Nucleus accumbens (tissue), 56 donors: ENCODE data around the gene POTEI.
"Not testable (repeated sequence)": the region's sequence is repeated elsewhere in the genome, so short reads cannot be mapped to it uniquely, and the experiment has no call there.

Experiments
- DNase-seq, 56 donors: peaks; one replicate each; lab custom pipeline; 2025; lab: John Stamatoyannopoulos, UW

POTEI gene

DNA sequence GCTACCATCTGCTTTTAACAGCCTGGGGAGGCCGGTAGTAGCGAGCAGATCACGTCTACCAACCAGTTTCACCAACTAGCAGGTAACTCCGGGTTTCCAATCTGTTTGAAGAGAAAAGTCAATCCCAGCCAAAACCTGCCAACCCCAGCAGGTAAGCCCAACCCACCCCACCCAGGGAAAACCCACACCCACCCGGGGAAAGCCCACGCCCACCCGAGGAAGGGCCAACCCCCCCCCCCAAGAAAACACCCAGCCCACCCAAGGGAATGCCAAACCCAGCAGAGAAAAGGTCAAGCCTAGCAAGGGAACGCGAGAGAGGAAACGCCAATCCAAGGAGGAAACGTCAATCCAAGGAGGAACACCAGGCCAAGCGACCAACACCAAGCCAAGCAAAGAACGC, at the start of gene POTEI:
TSS of gene POTEI (minus strand) at position 101 of the 400 bp plus-strand sequence. CDS start at position 8, 93 bp downstream.
- not testable (repeated sequence) for DNase-seq

DNA sequence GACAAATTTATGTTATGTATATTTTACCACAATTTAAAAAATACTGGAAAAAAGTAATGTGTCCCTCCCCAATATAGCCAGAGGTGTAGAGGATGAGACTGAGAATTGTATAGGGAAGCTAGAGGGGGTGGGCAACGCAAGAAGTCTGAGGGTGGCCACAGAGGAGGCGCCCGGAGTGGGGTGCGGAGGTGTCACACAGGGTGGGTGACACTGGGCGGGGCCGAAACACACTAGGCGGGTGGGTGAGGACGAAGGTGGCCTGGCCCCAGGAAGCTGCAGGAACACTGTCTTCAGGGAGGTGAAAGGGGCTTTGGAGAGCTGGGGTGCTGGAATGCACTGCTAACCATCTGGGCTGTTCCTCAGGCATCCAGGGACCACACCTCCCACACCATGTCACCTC, 47.3 kb upstream of the POTEI start:
- not testable (repeated sequence) for DNase-seq

DNA sequence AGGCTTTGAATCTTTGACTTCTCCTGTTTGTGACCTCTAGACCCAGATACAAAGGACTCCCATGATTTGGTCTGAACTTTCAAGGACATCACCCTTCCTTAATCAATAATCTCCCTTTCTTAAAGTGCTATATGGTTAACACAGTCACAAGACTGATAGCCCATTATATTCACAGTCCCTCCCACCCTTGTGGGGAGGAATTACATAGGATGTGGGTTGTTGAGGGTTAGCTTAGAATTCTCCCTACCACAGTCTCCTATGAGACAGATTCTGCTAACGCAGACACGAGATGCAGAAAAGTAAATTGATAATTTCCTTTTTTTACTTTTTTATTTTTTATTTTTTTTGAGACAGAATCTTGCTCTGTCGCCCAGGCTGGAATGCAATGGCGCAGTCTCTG, 45.0 kb upstream of the POTEI start:
- DNase-seq = not testable (repeated sequence)

DNA sequence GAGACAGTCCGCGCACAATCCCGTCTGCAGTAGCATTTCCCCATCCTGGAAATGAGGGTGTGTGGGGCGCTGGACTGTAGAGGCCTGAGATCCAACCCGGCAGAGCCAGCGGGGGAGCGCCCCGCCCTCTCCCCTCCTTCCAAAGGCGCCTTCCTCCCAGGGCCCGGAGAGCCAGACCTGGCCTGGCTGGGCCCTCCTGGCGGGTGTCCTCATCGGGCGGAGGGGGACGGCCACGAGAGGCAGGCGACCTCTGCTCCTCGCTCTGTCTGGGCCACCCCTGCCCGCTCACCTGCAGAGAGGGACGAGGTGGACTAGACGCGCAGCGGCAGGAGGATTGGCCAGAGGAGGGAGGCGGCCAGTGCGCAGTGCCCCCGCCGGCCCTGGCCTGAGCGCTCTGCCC, 40.3 kb upstream of the POTEI start:
- not testable (repeated sequence) for DNase-seq

DNA sequence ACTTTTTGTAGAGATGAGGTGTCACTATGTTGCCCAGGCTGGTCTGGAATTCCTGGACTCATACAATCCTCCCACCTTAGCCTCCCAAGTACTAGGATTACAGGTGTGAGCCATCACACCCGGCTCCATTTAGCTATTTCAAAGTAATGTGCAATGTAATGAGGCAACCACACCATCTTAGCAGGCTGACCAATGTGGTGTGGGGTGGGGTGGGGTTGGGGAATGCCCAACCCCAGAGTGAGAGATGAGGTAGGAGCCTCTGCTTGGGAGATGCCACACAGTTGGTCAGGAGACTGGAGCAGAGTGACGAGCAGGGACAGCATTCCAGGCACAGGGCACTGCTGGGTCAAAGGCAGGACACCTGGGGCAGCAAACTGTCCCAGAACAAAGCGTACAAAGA, 39.3 kb upstream of the POTEI start:
- not testable (repeated sequence) for DNase-seq

DNA sequence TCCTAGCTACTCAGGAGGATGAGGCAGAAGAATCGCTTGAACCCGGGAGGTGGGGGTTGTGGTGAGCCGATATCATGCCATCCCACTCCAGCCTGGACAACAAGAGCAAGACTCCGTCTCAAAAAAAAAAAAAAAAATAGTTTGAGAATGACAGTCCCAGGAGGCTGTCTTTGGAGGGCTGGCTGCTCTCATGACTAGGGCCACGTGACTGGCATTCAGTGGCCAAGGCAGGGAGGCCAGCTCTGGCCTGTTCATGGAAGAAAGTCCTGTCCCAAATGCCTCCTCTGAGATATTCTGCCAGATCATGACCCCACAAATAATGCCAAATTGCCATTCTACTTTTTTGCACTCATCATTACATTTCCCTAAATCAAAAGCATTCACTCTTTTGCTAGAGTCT, 35.9 kb upstream of the POTEI start:
- not testable (repeated sequence) for DNase-seq

DNA sequence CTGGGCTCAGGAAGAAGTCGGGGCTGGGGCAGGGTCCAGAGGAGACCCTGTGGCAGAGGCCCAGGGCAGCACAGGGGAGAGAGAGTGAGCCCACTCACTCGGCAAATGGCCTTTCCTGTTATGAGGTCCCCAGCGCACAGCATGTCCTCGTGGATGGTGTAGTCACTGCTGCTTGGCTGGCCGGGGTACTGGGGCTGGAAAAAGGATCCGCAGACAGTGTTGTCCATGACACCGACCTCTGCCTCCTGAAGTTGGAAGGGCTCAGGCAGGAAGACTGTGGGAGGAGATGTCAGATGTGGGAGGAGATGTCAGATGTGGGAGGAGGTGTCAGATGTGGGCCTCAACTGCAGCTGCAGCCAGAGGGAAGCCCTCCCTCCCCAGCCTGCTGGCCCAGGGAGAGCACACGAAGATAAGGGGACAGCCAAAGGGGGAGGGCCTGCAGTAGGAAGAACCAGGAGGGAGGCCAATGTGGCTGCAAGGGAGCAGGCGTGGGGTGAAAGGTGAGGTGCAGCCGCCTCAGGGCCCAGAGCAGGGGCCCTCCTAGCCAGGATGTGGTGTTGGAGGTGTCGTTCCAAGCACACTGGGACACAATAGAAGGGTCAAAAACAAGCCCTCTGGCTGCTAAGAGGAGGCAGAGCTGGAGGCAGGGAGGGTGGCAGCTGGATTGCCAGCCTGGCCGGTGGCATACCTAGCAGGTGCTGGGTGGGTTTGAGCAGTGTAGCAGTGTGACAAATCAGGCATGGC, 34.8 kb upstream of the POTEI start:
- not testable (repeated sequence) for DNase-seq

DNA sequence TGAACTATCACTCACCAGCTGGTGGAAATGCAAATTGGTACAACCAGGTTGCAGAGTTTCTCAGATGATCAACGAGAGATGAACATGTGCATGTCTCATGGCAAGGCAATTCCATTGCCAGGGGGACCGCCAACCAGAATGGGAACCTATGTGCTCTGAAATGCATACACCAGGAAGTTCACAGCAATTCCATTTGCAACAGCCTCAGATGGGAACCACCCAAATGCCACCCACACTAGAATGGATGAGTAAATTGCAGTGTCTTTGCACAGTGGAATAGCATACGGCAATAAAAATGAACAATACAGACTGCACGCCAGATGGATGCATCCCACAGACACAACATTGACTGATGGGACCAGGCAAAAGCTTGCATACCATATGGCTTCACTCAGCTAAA, 33.7 kb upstream of the POTEI start:
- not testable (repeated sequence) for DNase-seq

DNA sequence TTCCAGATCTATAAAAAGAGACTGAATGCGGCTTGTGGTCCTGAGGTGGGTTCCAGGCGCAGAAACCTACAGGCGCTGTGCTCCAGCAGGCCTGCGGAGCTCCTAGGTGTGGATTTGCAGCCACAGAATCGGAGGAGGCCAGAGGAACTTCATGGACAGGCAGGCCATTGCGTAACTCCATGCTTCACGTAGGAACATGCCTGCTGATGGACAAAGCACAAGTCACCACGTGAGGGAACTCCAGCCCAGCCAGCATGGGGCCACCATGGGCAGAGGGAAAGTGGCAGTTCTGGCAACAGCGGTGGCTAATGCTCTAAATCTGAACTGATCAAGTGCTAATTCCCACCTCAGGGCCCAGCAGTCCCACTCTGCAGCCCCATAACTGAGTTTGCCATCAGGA, 29.1 kb upstream of the POTEI start:
- DNase-seq = not testable (repeated sequence)

DNA sequence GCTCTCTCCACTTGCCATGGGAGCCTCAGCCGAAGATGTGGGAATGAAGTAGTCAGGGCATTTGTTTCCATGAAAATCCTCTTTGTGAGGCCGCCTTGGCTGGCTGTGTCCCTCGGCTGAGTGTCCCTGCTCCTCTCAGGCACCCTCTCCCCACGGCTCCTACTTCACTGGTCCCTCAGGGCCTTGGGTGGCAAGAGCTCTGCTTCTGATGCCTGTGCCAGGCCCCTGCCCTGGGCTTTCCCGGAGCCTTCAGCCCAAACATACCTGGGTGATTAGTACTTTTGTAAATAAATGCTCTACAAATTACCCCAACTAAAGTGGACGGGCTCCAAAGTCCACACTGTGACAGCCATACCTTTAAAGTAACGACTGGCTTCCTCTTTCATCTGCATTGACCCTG, 27.5 kb upstream of the POTEI start:
- DNase-seq = not testable (repeated sequence)

DNA sequence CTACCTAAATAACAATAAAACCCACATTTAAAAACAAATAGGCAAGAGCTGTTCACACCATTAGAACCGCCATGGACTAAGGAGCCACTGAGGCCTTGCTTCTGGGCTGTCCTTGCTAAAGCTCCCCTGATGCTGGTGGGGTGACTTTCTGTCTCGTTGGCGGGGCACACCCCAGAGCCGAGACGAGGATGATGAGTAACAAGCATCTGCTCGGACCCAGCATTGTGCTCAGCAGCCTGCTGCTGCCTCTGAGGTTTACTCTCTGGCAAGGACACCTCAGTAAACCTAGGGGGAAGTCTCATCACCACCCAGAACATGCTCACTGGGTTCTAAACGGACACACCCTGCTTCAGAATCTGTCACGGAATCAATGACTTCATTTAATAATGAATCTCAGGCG, 22.5 kb upstream of the POTEI start:
- DNase-seq = not testable (repeated sequence)

DNA sequence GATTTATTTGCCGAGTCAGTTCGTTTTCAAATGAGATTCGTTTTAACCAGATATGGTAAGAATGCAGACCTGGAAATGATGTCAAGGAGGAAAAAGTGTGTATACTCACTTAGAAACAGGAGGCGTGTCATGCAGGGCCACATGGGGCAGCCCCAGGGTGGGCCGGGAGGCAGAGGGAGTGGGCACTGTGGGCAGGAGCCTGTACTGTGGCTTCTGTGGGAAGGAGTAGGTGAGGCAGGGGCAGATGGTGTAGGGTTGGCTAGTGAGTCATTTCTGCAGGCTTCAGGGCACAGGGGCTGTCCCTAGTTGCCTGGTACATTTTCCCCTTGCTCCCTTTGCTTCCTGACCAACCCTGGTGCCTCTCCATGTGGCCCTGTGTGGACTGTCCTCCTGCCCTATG, 22.1 kb upstream of the POTEI start:
- not testable (repeated sequence) for DNase-seq

DNA sequence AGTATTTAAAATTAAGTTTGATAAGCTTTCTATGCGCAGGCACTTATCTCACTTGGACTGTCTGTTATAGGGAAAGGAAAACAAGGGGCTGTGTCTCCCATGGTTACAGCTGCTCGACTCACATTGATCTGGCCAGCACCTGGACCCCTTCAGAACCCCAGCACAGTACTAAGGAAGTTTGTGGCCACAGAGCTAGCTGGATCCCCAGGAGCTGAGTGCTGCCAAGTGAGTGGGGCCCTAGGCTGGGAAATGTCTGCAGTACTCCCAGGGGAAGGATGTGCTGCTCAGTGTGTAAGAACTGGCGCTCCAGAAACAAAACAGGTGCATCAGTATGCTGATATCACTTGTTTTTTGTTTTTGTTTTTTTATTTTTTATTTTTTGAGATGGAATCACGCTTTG, 21.1 kb upstream of the POTEI start:
- DNase-seq = not testable (repeated sequence)

DNA sequence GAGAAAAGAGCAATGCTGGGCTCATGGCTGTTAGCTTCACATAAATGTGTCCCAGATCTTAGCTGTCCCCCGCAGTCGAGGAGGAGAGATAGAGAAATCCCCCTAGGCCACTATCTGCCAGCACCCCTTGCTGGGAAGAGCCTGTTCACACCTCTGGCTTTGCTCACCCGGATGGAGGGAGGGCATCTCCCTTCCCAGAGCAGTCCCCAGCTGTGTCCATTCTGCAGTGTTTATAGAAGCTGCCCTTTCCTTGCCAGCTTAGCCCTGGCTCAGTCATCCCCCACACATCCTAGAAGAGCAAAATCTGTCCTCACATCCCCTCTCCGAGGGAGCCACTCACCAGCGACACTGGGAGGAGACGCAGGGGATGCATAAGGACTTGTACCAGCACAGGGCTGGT, 20.4 kb upstream of the POTEI start:
- DNase-seq = not testable (repeated sequence)

DNA sequence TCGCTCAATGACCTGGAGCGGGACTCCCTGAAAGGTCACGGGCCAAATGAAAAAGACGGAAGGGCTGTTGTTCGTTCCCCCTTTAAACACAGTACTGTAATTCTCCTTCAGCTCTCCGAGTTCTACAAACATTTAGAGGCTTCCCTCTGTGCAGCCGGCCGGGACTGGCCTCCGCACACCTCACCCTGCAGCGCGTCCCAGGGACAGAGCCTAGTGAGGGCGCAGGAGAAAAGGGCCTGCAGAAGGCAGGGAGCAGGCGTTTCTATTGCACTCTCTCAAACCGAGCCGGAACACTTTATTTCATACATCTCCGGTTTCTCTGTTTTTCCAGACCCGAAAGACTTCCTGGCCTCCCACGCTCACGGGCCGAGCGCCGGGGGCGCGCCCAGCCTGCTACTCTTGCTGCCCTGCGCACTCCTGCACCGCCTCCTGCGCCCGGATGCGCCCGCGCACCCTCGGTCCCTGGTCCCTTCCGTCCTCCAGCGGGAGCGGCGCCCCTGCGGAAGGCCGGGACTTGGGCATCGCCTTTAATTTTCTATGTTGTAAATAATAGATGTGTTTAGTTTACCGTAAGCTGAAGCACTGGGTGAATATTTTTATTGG, 18.3 kb upstream of the POTEI start:
- DNase-seq = not testable (repeated sequence)

DNA sequence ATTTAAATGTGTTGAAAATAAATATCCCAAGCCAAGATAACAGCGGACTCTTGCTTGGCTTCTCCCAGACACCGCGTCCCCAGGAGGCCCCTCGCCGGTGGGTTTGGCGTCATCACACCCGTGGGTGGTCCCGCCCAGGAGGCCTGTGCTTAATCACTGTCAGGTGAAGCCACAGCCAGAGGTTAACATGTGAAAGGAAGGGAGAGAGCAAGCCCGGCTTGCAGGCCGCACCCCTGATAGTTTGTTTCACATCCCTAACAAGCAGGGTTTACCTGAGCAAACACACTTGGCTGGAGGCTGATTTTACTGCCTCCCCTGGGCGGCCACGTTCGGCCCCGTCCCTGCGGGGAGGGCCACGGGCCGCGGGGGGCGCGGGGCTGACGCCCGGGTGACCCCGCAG, 13.3 kb upstream of the POTEI start:
- not testable (repeated sequence) for DNase-seq

DNA sequence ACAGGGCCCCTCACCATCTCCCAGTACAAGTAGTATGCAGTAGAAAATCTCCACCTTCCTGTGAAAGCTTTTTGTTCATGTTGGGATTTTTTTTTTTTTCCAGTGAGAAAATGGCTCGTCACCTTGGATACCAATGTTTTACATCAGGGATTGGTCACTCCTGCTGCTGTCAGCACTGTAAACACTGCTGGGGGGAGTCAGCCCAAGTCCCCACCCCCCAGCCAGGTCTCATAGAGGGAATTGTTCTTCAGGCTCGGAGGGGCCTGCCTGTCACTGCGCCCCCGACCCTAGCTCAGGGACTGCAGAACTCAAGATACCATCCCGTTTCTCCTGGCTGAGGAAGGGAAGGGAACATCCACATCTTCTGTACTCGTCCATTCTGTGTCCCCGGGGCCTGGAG, 11.9 kb upstream of the POTEI start, which contains the start of gene CFC1B:
TSS of gene CFC1B (plus strand) at position 231 of the 400 bp plus-strand sequence. CDS start 263 bp downstream, outside the sequence.
- DNase-seq = not testable (repeated sequence)

DNA sequence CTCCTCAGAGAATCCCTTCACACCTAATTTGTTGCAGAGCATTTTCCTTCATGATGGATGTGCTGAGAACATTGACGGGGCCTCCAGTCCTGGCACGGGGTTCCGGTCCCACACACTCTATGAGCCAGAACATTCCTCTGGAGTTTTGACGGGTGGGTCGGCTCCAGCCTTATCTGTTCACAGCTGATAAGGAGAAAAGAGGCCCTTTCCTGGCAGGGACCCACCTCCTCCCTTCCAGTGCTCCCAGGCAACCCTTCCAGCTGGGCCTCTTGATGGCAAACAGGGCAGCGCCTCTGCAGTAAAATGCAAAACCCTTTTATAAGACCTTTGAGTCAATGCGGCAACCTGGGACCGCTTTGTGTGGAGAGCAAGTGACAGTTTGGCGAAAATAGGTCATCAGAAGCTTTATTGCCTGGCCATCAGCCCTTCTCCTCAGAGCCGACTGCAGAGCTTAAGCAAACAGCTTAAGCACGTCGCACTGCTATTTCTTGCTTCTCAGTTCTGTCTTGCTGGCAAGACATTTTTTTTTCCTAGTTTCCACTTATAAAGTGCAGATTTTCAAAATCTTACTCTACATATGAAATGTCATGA, 9.5 kb upstream of the POTEI start:
- DNase-seq = not testable (repeated sequence)

DNA sequence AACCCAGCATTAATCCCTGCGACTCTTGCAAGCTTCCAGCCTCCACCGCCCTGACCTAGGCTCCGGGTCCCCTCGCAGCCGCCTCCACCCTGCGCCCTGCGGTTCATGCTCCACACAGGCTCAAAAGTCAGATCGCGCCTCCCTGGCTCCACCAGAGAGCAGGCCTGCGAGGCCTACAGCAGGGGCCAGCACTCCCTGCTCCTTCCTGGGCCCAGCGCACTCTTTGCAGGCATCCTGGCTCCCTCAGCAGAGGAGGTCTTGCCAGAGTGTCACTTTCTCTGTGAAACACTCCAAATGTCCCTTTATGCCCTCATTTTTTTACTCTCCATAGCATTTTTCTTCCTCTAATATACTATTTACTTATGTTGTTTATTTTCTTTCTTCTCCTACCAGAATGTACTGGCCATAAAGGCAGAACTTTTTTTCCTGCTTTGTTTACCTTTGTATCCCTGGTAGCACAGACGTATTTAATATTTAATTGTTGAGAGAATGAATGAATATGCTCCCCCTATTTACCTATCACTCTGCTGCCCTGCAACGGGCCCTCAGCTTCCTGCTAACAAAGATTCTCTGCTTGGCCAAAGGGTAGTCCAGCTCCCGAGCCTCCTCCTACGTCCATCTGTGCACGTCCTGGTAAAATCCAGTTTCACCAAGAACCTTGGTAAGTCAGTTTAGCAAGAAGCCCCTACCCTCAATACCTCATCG, 2.8 kb upstream of the POTEI start:
- DNase-seq = not testable (repeated sequence)

DNA sequence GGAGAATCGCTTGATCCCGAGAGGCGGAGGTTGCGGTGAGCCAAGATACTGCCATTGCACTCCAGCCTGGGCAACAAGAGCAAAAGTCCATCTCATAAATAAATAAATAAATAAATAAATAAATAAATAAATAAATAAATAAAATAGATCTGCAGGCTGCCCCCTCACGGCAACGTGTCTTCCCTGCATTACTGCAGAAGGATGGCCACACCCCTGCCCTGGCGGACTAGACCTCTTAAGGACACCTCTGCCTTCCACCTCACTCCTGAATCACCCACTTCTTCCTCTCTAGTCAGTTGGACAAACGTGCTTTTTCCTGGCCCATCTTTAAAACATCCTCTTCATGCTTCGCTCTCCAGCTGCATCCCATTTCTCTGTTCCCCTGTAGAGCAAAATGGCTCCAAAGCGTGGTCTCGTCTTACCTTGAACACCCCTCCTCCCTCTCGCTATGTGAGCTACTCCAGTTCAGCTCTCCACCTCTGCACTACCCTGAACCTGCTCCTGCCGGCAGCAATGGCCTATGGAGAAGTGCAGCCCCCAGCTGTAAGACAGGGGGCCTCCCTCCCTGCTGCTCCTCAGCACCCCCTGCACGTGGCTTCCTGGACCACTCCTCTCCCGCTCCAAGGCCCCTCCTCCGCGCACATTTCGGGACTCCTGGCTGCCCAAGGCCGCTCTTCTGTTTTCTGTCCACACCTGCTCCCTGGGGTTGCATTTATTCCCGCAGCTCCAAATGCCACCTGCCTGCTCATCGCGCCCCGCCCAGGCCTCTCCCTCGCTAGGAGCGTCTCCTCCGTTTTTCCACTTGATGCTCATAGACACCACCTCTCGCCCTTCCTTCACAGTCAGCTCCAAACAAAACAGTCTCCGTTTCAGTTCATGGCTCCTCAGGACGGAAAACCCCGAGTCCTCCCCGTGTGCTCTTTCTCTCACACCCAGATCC, 1.9 kb upstream of the POTEI start:
- DNase-seq = not testable (repeated sequence)
